Astrocyte of the spinal cord (primary cell): ENCODE measurements around the gene NDUFS1.
A peak's percentile ranks its signal among the peaks of the same experiment; 100 is the strongest.
"Not testable (repeated sequence)": the region's sequence is repeated elsewhere in the genome, so short reads cannot be mapped to it uniquely, and the experiment has no call there.

Experiments used
- DNase-seq: peaks from one replicate; pipeline ENCODE4 v3.0.0; 2011; ENCODE audit warnings: low read depth, low spot score
- H3K4me3 ChIP-seq: 2 replicates; pipeline ENCODE4 v1.5.1; 2011; ENCODE audit warnings: low read depth, mild to moderate bottlenecking, low read length, moderate library complexity
- in situ Hi-C: cut with HindIII; loops from 2 replicates; pipeline ENCODE4 v1.10.0; 2017; ENCODE audit warnings: low sequenced_read_pairs
- TF ChIP-seq, protein P1 (sequence below): IDR thresholded peaks from 2 replicates; pipeline ENCODE4 v1.5.1; 2012; ENCODE audit warnings: low read depth, mild to moderate bottlenecking, low read length, inconsistent platforms

The NDUFS1 gene

DNA sequence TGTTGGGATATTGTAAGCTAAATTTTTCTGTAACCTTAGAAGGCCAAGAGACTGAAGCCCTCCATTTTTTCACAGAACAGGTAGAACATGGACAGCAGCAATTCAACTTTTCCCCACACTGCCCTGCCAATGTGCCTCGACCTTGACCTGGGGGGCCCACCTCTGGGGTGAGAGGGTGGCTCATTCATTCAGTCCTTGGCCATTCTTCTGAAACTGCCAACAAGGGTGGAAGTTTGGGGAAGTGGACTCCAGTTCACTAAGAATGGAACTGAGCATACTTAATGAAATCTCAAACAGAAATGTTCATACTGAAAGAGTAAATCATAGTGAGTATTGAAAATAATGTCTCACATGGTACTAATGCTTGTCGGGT, 1.5 kb upstream of the NDUFS1 start:
- TF ChIP-seq, protein P1, sequence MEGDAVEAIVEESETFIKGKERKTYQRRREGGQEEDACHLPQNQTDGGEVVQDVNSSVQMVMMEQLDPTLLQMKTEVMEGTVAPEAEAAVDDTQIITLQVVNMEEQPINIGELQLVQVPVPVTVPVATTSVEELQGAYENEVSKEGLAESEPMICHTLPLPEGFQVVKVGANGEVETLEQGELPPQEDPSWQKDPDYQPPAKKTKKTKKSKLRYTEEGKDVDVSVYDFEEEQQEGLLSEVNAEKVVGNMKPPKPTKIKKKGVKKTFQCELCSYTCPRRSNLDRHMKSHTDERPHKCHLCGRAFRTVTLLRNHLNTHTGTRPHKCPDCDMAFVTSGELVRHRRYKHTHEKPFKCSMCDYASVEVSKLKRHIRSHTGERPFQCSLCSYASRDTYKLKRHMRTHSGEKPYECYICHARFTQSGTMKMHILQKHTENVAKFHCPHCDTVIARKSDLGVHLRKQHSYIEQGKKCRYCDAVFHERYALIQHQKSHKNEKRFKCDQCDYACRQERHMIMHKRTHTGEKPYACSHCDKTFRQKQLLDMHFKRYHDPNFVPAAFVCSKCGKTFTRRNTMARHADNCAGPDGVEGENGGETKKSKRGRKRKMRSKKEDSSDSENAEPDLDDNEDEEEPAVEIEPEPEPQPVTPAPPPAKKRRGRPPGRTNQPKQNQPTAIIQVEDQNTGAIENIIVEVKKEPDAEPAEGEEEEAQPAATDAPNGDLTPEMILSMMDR: no peak
- no peak for DNase-seq
- peak overlapping the region; percentile 96 for H3K4me3 ChIP-seq
- in situ Hi-C loops: no loop called here

GRCh38 chr2:206160125-206160806, 1.0 kb upstream of the NDUFS1 start:
- DNase-seq: no peak
- in situ Hi-C loops: no loop called here
- peak overlapping the region; percentile 96 for H3K4me3 ChIP-seq
- TF ChIP-seq, protein P1: no peak

DNA sequence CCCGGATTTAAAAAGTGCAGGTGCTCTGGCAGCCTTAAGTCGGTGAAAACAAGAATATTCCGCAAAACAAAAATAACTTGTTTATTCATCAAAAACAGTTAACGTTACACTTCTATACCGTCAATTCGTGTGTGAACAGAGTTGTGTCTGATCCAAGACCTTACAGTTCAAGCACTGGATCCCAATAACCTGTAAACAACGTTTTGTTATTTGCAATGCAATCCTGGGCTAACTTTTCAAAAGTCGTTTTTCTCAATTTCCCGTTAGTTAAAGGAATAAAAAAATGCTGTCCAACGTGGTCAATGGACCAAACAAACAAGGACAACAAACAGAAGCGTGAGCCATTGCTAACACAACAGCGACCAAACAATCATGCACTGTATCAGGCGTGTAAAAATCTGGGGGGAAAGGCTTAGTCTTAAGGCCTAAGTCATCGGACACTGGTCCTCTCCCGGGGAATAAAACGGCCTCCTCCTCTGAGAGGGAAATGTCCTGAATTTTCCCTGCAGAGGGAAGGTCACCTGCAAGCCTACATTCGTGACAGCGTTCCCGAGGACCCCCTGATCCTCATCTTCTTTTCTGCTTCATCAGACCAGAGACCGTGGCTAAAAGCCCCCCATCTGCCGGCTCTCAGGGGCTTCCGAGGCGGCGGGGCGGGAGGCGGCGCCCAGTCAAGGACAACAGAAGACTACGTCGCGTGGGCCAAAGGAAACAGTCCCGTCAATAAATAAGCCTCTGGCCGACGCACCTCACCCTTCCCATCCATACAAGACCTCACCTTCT, 490 bp downstream of the NDUFS1 start:
- peak overlapping the region; percentile 96 for H3K4me3 ChIP-seq
- DNase-seq: peak; percentile 44
- in situ Hi-C loops: no loop called here
- TF ChIP-seq, protein P1: no peak

GRCh38 chr2:206157014-206157413, 2.2 kb downstream of the NDUFS1 start:
- DNase-seq, H3K4me3 ChIP-seq, in situ Hi-C loops: not testable (repeated sequence)

- TF ChIP-seq, protein P1: peak; percentile 10
- DNase-seq: no peak
- H3K4me3 ChIP-seq: no peak overlapping the region
- in situ Hi-C loops: no loop called here
Measured at GRCh38 chr2:206154197-206154596, 5.0 kb downstream of the NDUFS1 start.

- no peak overlapping the region for H3K4me3 ChIP-seq
- TF ChIP-seq, protein P1: no peak
- in situ Hi-C loops: no loop called here
- no peak for DNase-seq
Measured at GRCh38 chr2:206150631-206151030, 8.6 kb downstream of the NDUFS1 start.

GRCh38 chr2:206150168-206150567, 9.1 kb downstream of the NDUFS1 start:
- H3K4me3 ChIP-seq: no peak overlapping the region
- in situ Hi-C loops: no loop called here
- TF ChIP-seq, protein P1: no peak
- DNase-seq: no peak
